ENCODE results near the gene EPYC. TPM values are rescaled to one million over a fixed set of nuclear protein-coding genes. Genes with fewer than 3 reads are reported as not detected.

EPYC gene
- total and polyA plus RNA-seq, 4 donors = 0.51 TPM; not detected in 3

- no peak overlapping the region for H3K4me3 ChIP-seq (ENCODE audit: low read length in 2 of 2)
- intact Hi-C loops (cut with DNase I) = no loop called here
- WGBS, 2 donors = 63 to 65% methylated on average over 4 of the region's 4 CpGs
These were observed 45.7 kb downstream of the EPYC start for GRCh38 chr12:90959032-90959431.

DNA sequence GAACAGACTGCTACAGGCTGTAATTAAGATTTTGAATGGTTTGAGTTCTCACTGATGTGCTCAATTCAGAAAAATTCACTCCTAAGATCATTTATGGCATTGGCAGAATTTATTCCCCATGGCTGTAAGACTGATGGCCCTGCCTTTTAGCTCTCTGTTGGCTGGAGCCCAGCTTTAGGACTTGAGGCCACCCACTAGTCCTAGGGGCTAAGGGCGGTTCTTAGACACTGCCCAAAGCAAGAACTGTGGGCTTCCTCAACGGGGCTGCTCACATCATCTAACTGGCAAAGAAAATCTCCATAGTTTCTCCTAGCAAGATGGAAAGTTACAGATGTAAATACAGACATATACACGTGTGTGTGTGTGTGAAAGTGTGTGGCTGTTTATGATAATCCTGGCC lies 46.4 kb downstream of the EPYC start:
- Histone ChIP-seq H3K27me3 (ENCODE audit: control insufficient read depth in 1 of 2, insufficient read depth in 2 of 2, low read length in 1 of 2) (no peaks in the 10 kb centered on the region), H3K4me1 (ENCODE audit: control insufficient read depth in 1 of 2, insufficient read depth in 2 of 2, low read length in 2 of 2) (no peaks in the 10 kb centered on the region), H3K9me3 (ENCODE audit: control insufficient read depth, low read length) (no peaks in the 10 kb centered on the region), H3K4me3 (ENCODE audit: low read length in 2 of 2) (no peak overlapping the region), H3K36me3 (ENCODE audit: control insufficient read depth in 1 of 2, insufficient read depth in 2 of 2, low read length in 1 of 2) (no peaks in the 10 kb centered on the region), H3K27ac (ENCODE audit: low read depth in 1 of 2, low read length in 2 of 2) (no peak overlapping the region)
- intact Hi-C loops (cut with DNase I) = no loop called here
- 70 to 76% methylated on average over 3 of the region's 3 CpGs for WGBS, 2 donors
- DNase-seq (no peak), ATAC-seq (ENCODE audit: low FRiP score) (no peak)

More at GRCh38 chr12:90959032-90959431, 45.7 kb downstream of the EPYC start:
- H3K9me3 ChIP-seq (ENCODE audit: control insufficient read depth, low read length) = no peaks in the 10 kb centered on the region
- H3K36me3 ChIP-seq (ENCODE audit: control insufficient read depth in 1 of 2, insufficient read depth in 2 of 2, low read length in 1 of 2) = no peaks in the 10 kb centered on the region
- no peak for DNase-seq
- no peak overlapping the region for H3K27ac ChIP-seq (ENCODE audit: low read depth in 1 of 2, low read length in 2 of 2)
- no peaks in the 10 kb centered on the region for H3K4me1 ChIP-seq (ENCODE audit: control insufficient read depth in 1 of 2, insufficient read depth in 2 of 2, low read length in 2 of 2)
- no peak for ATAC-seq (ENCODE audit: low FRiP score)
- no peaks in the 10 kb centered on the region for H3K27me3 ChIP-seq (ENCODE audit: control insufficient read depth in 1 of 2, insufficient read depth in 2 of 2, low read length in 1 of 2)

- no peak within 1 kb of the TSS for H3K4me3 ChIP-seq (ENCODE audit: low read length in 2 of 2)
- ATAC-seq (ENCODE audit: low FRiP score) = peak; percentile 27
- DNase-seq = no peak
- no peak within 1 kb of the TSS for H3K27ac ChIP-seq (ENCODE audit: low read depth in 1 of 2, low read length in 2 of 2)
- H3K4me1 ChIP-seq (ENCODE audit: control insufficient read depth in 1 of 2, insufficient read depth in 2 of 2, low read length in 2 of 2) = no peaks in the 10 kb centered on the region
- intact Hi-C loops (cut with DNase I) = no loop called here
- no peaks in the 10 kb centered on the region for H3K9me3 ChIP-seq (ENCODE audit: control insufficient read depth, low read length)
- H3K27me3 ChIP-seq (ENCODE audit: control insufficient read depth in 1 of 2, insufficient read depth in 2 of 2, low read length in 1 of 2) = no peaks in the 10 kb centered on the region
- H3K36me3 ChIP-seq (ENCODE audit: control insufficient read depth in 1 of 2, insufficient read depth in 2 of 2, low read length in 1 of 2) = no peaks in the 10 kb centered on the region
- 97 to 98% methylated on average over 22 of the region's 22 CpGs for WGBS, 2 donors
These were observed 49.9 kb downstream of the EPYC start, which contains the start of gene CCER1 for GRCh38 chr12:90954921-90955320. TSS of gene CCER1 (minus strand) at chr12:90955176. CDS start at chr12:90954742, 434 bp downstream.

DNA sequence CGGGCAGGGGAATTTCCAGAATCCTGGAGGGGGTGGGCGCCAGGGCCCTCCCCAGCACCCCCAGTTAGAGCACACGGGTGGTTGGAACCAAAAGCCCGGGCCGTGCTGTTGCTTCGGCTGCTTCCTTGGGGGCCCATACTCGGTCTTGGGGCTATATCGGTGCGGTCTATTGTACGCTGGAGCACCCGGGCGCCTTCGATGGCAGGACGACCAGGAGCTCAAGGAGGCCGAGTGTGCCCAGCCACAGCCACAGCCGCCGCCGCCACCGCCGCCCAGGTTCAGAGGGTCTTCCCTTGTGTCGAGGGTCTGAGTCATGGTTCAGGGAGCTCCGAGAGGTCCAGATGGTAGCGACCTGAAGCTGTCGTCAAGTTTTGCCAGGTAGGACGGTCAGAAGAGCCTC lies 50.3 kb downstream of the EPYC start:
- H3K36me3 ChIP-seq (ENCODE audit: control insufficient read depth in 1 of 2, insufficient read depth in 2 of 2, low read length in 1 of 2) = no peaks in the 10 kb centered on the region
- H3K4me3 ChIP-seq (ENCODE audit: low read length in 2 of 2) = no peak overlapping the region
- 97 to 98% methylated on average over 25 of the region's 25 CpGs for WGBS, 2 donors
- no peaks in the 10 kb centered on the region for H3K9me3 ChIP-seq (ENCODE audit: control insufficient read depth, low read length)
- H3K4me1 ChIP-seq (ENCODE audit: control insufficient read depth in 1 of 2, insufficient read depth in 2 of 2, low read length in 2 of 2) = no peaks in the 10 kb centered on the region
- ATAC-seq (ENCODE audit: low FRiP score) (no peak), DNase-seq (no peak)
- no peaks in the 10 kb centered on the region for H3K27me3 ChIP-seq (ENCODE audit: control insufficient read depth in 1 of 2, insufficient read depth in 2 of 2, low read length in 1 of 2)
- intact Hi-C loops (cut with DNase I) = no loop called here
- no peak overlapping the region for H3K27ac ChIP-seq (ENCODE audit: low read depth in 1 of 2, low read length in 2 of 2)

GRCh38 chr12:90953956-90954421 lies 50.8 kb downstream of the EPYC start:
- no peak overlapping the region for H3K4me3 ChIP-seq (ENCODE audit: low read length in 2 of 2)
- H3K4me1 ChIP-seq (ENCODE audit: control insufficient read depth in 1 of 2, insufficient read depth in 2 of 2, low read length in 2 of 2) = no peaks in the 10 kb centered on the region
- DNase-seq = no peak
- intact Hi-C loops (cut with DNase I) = no loop called here
- 79 to 80% methylated on average over 32 of the region's 32 CpGs for WGBS, 2 donors
- no peaks in the 10 kb centered on the region for H3K27me3 ChIP-seq (ENCODE audit: control insufficient read depth in 1 of 2, insufficient read depth in 2 of 2, low read length in 1 of 2)
- H3K27ac ChIP-seq (ENCODE audit: low read depth in 1 of 2, low read length in 2 of 2) = no peak overlapping the region
- peak; percentile 17 for ATAC-seq (ENCODE audit: low FRiP score)
- H3K9me3 ChIP-seq (ENCODE audit: control insufficient read depth, low read length) = no peaks in the 10 kb centered on the region
- H3K36me3 ChIP-seq (ENCODE audit: control insufficient read depth in 1 of 2, insufficient read depth in 2 of 2, low read length in 1 of 2) = no peaks in the 10 kb centered on the region

GRCh38 chr12:90951432-90952105 lies 53.2 kb downstream of the EPYC start:
- no peaks in the 10 kb centered on the region for H3K27me3 ChIP-seq (ENCODE audit: control insufficient read depth in 1 of 2, insufficient read depth in 2 of 2, low read length in 1 of 2)
- no peaks in the 10 kb centered on the region for H3K36me3 ChIP-seq (ENCODE audit: control insufficient read depth in 1 of 2, insufficient read depth in 2 of 2, low read length in 1 of 2)
- ATAC-seq (ENCODE audit: low FRiP score) (no peak), DNase-seq (no peak)
- H3K27ac ChIP-seq (ENCODE audit: low read depth in 1 of 2, low read length in 2 of 2) = no peak overlapping the region
- no peaks in the 10 kb centered on the region for H3K9me3 ChIP-seq (ENCODE audit: control insufficient read depth, low read length)
- no peak overlapping the region for H3K4me3 ChIP-seq (ENCODE audit: low read length in 2 of 2)
- intact Hi-C loops (cut with DNase I) = no loop called here
- H3K4me1 ChIP-seq (ENCODE audit: control insufficient read depth in 1 of 2, insufficient read depth in 2 of 2, low read length in 2 of 2) = no peaks in the 10 kb centered on the region

DNA sequence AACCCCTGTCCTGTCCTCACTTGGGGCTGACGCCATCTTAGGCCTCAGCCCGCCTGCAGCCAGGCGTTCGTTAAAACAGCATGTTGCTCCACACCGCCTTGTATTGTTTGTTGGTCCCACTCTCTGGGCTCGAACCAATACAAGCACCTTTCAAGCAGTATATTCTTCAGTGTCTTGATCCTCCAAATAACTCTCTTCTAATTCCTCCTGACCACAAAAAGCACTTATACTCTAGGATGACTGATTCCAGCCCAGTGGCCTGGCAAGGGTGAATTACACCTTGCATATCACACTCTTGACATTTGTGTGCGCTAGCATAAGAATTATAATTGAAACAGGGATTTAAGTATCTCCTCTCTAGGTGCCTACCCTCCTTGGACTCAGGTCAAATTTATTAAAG lies 56.9 kb downstream of the EPYC start:
- H3K27ac ChIP-seq (ENCODE audit: low read depth in 1 of 2, low read length in 2 of 2) = no peak overlapping the region
- H3K4me1 ChIP-seq (ENCODE audit: control insufficient read depth in 1 of 2, insufficient read depth in 2 of 2, low read length in 2 of 2) = no peaks in the 10 kb centered on the region
- H3K9me3 ChIP-seq (ENCODE audit: control insufficient read depth, low read length) = no peaks in the 10 kb centered on the region
- 95% methylated on average over 7 of the region's 7 CpGs for WGBS, 2 donors
- intact Hi-C loops (cut with DNase I) = no loop called here
- DNase-seq (no peak), ATAC-seq (ENCODE audit: low FRiP score) (no peak)
- no peaks in the 10 kb centered on the region for H3K36me3 ChIP-seq (ENCODE audit: control insufficient read depth in 1 of 2, insufficient read depth in 2 of 2, low read length in 1 of 2)
- H3K27me3 ChIP-seq (ENCODE audit: control insufficient read depth in 1 of 2, insufficient read depth in 2 of 2, low read length in 1 of 2) = no peaks in the 10 kb centered on the region
- H3K4me3 ChIP-seq (ENCODE audit: low read length in 2 of 2) = no peak overlapping the region

DNA sequence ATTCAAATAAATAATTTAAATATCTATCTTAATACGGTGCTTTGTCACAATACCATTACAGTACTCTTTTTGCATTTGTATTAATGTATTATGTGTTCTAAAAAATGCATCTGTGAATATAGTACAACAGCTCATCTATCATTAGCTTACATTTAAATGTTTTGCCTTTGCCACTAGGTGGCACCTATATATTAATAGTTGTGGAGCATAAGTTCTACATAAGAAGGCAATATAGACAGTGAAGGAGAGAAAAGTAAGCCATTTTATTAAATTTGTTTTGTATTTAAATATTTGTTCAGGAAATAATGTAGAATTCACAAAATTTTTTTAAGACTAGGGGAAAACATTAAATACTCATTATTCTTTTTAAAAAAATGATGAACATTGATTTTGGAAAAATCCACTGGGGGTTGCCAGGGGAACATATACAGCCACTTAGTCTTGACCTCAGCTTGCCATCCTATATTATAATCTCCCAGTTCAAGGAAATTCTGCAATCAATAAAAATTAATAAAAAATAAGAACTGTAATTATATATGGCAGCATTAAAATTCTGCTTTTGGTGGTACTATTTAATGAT lies 59.6 kb downstream of the EPYC start:
- WGBS, 2 donors = 47 to 50% methylated on average over 1 of the region's 1 CpG
- intact Hi-C loops (cut with DNase I) = no loop called here
- no peaks in the 10 kb centered on the region for H3K36me3 ChIP-seq (ENCODE audit: control insufficient read depth in 1 of 2, insufficient read depth in 2 of 2, low read length in 1 of 2)
- H3K9me3 ChIP-seq (ENCODE audit: control insufficient read depth, low read length) = no peaks in the 10 kb centered on the region
- H3K27ac ChIP-seq (ENCODE audit: low read depth in 1 of 2, low read length in 2 of 2) = no peak overlapping the region
- ATAC-seq (ENCODE audit: low FRiP score) (no peak), DNase-seq (no peak)
- H3K27me3 ChIP-seq (ENCODE audit: control insufficient read depth in 1 of 2, insufficient read depth in 2 of 2, low read length in 1 of 2) = no peaks in the 10 kb centered on the region
- no peaks in the 10 kb centered on the region for H3K4me1 ChIP-seq (ENCODE audit: control insufficient read depth in 1 of 2, insufficient read depth in 2 of 2, low read length in 2 of 2)
- H3K4me3 ChIP-seq (ENCODE audit: low read length in 2 of 2) = no peak overlapping the region

DNA sequence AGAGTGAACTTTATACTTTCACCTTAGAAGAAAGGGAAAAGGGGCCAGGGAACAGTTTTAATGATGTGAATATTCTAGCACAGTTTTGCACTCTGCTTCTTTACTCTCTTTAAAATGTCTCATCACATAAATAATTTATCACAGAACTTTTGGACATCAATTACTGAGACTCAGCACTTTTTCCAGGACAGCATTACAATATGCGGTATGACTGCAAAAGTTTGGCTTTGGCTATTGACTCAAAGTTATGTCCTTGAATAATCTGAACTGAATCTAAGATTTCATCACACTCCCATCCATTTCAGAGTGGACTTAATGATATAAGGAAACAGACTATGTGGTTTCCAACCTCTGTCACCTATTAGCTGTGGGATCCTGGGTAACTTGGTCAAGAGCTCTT lies 61.5 kb downstream of the EPYC start:
- Histone ChIP-seq H3K4me1 (ENCODE audit: control insufficient read depth in 1 of 2, insufficient read depth in 2 of 2, low read length in 2 of 2) (no peaks in the 10 kb centered on the region), H3K9me3 (ENCODE audit: control insufficient read depth, low read length) (no peaks in the 10 kb centered on the region), H3K27me3 (ENCODE audit: control insufficient read depth in 1 of 2, insufficient read depth in 2 of 2, low read length in 1 of 2) (no peaks in the 10 kb centered on the region), H3K36me3 (ENCODE audit: control insufficient read depth in 1 of 2, insufficient read depth in 2 of 2, low read length in 1 of 2) (no peaks in the 10 kb centered on the region), H3K4me3 (ENCODE audit: low read length in 2 of 2) (no peak overlapping the region), H3K27ac (ENCODE audit: low read depth in 1 of 2, low read length in 2 of 2) (no peak overlapping the region)
- ATAC-seq (ENCODE audit: low FRiP score) = no peak
- WGBS, 2 donors = 92 to 94% methylated on average over 1 of the region's 1 CpG
- intact Hi-C loops (cut with DNase I) = no loop called here
- no peak for DNase-seq

Measured in aorta (tissue), 5 donors.